HG02870 (cell line): Measurements from ENCODE around the gene ACBD7.

Experiments
- ATAC-seq: cut with Tn5 transposase; IDR thresholded peaks from one replicate; pipeline ENCODE4 v1.9.1; 2021; ENCODE audit warnings: mild to moderate bottlenecking, moderate library complexity; ENCODE audit not compliant: unreplicated experiment

ACBD7 gene

GRCh38 chr10:15088428-15089261, at the start of gene ACBD7:
Gene ACBD7, minus strand, starts transcription at chr10:15088776. Its CDS starts 48 bp downstream, at chr10:15088728.
- ATAC-seq, result peak; percentile 97

GRCh38 chr10:15137636-15138035, 49.1 kb upstream of the ACBD7 start:
- ATAC-seq, result no peak

GRCh38 chr10:15137036-15137359, 48.4 kb upstream of the ACBD7 start:
- ATAC-seq, result no peak

- no peak for ATAC-seq
These were observed 47.8 kb upstream of the ACBD7 start for GRCh38 chr10:15136129-15137035.

GRCh38 chr10:15131330-15131729, 42.8 kb upstream of the ACBD7 start:
- ATAC-seq, result no peak

GRCh38 chr10:15124908-15125307, 36.3 kb upstream of the ACBD7 start:
- no peak for ATAC-seq

GRCh38 chr10:15124190-15124589, 35.6 kb upstream of the ACBD7 start:
- ATAC-seq, result no peak

GRCh38 chr10:15123749-15124184, 35.2 kb upstream of the ACBD7 start:
- no peak for ATAC-seq

GRCh38 chr10:15122477-15123030, 34.0 kb upstream of the ACBD7 start:
- ATAC-seq, result peak; percentile 81

- ATAC-seq, result no peak
These were observed 33.1 kb upstream of the ACBD7 start for GRCh38 chr10:15121707-15122106.

- no peak for ATAC-seq
These were observed 31.9 kb upstream of the ACBD7 start for GRCh38 chr10:15120523-15120922.

- no peak for ATAC-seq
These were observed 30.0 kb upstream of the ACBD7 start for GRCh38 chr10:15118615-15119014.

GRCh38 chr10:15116225-15116624, 27.6 kb upstream of the ACBD7 start:
- ATAC-seq, result no peak

- no peak for ATAC-seq
These were observed 25.2 kb upstream of the ACBD7 start for GRCh38 chr10:15113766-15114165.

GRCh38 chr10:15112657-15113056, 24.1 kb upstream of the ACBD7 start:
- ATAC-seq, result no peak

- peak; percentile 73 for ATAC-seq
These were observed 17.9 kb upstream of the ACBD7 start for GRCh38 chr10:15106352-15107013.

GRCh38 chr10:15103513-15103912, 14.9 kb upstream of the ACBD7 start:
- no peak for ATAC-seq

- no peak for ATAC-seq
These were observed 11.3 kb upstream of the ACBD7 start for GRCh38 chr10:15099886-15100285.

- peak; percentile 87 for ATAC-seq
These were observed 8.6 kb upstream of the ACBD7 start, which contains the start of gene RPP38 for GRCh38 chr10:15097011-15097812. Gene RPP38, plus strand, starts transcription at chr10:15097355. Its CDS starts 5,960 bp downstream, at chr10:15103315.

GRCh38 chr10:15096661-15097010, 8.1 kb upstream of the ACBD7 start:
- peak; percentile 12 for ATAC-seq
